ENCODE measurements around the gene SPINK4.

GRCh38 chr9:33242609-33243134 lies 2.7 kb downstream of the SPINK4 start:
- TF ChIP-seq, protein P1, sequence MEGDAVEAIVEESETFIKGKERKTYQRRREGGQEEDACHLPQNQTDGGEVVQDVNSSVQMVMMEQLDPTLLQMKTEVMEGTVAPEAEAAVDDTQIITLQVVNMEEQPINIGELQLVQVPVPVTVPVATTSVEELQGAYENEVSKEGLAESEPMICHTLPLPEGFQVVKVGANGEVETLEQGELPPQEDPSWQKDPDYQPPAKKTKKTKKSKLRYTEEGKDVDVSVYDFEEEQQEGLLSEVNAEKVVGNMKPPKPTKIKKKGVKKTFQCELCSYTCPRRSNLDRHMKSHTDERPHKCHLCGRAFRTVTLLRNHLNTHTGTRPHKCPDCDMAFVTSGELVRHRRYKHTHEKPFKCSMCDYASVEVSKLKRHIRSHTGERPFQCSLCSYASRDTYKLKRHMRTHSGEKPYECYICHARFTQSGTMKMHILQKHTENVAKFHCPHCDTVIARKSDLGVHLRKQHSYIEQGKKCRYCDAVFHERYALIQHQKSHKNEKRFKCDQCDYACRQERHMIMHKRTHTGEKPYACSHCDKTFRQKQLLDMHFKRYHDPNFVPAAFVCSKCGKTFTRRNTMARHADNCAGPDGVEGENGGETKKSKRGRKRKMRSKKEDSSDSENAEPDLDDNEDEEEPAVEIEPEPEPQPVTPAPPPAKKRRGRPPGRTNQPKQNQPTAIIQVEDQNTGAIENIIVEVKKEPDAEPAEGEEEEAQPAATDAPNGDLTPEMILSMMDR (IDR thresholded peaks at IDR 0.05; ENCODE audit: borderline replicate concordance, extremely low read depth, low read length, poor library complexity, severe bottlenecking) = no peak
- no peak for TF ChIP-seq EZH2 (IDR thresholded peaks at IDR 0.05; ENCODE audit: borderline replicate concordance, low read depth, low read length, severe bottlenecking)
